ENCODE results near the gene TMEM213. TPM values are rescaled to one million over a fixed set of nuclear protein-coding genes. Genes with fewer than 3 reads are reported as not detected.

The TMEM213 gene
- total RNA-seq, 1 donor from 2014 or later: not detected

DNA sequence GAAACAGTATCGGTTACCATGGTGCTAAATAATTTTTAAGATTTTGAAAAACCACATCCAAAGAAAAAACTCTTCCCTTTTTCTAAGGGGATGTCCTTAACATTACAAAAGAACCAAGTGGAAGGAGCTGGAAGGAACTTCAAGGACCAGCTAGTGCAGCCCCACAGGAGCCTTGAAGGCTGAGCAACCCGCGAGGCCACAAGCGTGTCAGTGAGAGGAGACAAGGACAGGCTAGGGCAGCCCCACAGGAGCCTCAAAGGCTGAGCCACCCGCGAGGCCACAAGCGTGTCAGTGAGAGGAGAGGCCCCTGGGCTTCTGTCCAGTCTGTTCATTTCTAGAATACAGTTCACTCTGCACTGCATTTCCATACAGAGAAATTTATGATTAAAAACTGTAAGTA is 80.3 kb downstream of the TMEM213 start:
- DNase-seq: no peak

GRCh38 chr7:138878856-138879255 is 81.1 kb downstream of the TMEM213 start:
- DNase-seq: no peak

DNA sequence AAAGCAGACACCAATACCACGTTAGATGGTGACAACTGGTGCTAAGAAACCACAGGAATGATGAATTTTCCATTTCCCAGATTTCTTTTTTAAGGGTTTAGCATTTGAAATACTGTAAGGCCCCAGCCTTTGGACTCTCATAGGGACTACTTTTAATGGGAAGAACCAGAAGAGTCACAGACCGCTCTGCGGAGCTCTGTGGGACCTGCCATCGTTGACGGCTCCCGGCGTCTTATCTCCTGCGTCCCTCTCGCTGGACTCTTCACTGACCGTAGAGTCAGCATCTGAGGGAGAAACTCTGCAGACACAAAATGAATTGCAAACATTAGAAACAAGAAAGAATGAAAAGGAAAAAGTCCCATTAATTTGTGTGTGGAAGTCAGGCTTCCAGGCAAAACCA is 81.6 kb downstream of the TMEM213 start:
- DNase-seq: no peak

- DNase-seq: no peak
Observed at GRCh38 chr7:138880881-138881578, 83.2 kb downstream of the TMEM213 start.

DNA sequence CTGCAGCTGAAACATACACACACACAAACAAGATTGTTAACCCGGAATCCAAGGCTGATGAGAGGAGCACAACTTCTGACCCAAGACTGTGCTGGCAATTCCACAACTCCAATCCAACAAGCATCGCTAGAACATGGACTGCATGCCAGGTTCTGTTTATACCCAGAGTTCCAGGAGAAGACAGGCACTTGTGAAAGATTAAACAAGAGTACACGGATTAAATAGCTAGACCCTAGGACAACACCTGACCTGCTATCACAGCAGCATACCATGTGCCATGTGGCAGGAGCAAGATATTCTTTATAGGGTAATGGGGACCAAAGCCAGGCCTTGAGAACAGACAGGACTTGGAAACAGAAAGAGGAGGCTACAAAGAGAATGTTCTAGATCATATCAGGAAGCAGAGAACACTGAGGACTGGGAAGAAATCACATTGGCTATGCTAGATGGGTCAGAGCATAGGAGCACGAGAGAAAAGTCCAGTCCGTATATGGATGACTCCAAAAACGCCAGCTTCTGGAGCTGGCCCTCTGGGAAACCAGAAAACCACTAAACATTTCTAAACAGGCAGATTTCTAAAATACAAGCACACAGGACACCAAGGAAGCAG is 83.9 kb downstream of the TMEM213 start:
- DNase-seq: no peak

DNA sequence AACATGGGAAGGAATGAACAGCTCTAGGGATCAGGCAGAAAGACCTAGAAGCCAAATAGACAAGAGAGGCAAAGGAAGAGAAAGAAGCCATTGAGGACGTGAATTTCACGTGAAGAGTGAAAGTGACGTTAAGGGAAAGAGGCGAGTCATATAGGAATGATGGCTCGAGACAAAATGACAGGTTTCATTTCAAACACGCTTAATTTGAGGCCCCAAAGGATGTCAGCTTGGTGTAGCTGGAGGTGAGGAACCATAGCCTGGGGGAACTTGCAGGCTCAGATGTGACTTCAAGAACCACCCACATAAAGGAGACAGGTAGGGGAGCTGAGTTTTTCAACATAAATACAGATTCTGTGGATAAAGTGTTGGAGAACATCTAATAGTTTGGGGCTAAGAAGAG is 84.5 kb downstream of the TMEM213 start:
- DNase-seq: no peak

DNA sequence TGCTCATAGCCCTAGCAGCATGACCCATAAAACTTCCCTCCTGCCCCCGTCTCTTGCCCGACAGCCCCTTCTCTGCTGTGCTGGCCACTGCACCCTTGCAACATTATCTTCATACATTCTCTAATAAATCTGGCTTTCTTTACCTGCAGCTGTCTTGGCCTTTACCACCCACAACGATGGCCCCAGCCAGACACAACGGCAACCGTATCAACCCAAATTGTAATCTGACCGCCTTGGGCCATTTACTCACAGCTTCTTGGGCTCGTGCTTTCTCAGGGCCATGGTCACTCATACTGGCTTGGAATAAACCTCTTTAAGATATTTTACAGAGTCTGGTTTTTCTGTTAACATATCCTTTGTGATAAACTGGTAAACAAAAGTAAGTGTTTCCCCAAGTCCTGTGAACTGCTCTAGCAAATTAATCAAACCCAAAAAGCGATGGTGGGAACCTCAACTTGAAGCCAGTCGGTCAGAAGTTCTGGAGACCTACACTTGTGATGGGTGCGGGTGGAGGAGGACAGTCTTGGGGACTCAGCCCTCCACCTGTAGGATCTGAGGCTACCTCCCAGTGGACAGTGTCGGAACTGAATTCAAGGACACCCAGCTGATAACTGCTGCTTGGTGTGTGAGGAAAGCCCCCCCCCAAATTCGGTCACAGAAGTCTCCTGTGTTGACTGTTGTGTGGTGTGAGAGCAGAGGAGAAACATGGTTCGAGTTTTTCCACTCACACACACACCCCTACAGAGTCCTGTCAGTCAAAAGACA is 87.8 kb downstream of the TMEM213 start:
- no peak for DNase-seq

DNA sequence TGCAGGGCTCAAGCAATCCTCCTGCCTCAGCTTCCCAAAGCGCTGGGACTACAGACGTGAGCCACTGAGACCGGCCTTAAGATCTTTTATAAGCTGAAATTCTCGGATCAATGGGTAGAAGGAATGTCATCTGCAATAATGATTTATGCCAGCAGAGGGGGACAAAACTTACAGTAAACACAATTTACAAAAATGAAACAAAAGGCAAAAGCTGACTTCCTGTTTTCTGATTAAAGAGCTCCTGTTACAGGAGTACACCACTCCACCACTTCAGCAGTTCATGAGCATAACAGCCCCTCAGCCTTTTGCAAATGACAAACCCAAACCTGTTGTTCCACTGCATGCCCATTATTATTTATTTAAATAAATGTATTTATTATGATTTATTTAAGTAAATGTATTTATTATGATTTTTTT is 88.7 kb downstream of the TMEM213 start:
- no peak for DNase-seq

DNA sequence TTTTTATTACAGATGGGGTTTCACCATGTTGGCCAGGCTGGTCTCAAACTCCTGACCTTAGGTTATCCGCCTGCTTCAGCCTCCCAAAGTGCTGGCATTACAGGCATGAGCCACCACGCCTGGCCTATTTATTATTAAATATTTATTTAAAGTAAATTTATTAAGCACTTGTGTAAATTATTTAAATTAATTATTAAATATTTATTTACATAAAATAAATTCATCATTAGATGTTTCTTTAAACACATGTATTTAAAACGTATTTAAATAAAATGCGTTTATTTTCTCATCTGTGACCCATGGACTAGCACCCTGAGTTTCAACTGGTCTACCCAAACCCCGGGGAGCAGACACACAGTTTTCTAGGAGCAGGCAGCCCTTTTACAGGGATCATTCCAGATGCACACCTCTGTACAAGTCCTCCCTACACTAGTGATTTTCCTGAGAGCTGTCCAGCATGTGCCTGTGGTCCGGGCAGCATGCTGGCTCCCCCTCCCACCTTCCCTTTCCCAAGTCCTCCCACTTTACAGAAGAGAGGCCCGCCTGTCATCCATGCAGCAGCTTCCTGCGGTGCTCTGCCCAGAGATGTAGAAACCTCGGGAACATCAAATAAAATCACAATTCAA is 89.4 kb downstream of the TMEM213 start:
- no peak for DNase-seq

Small RNA genes lying within 50 kb of the gene (small RNA-seq; reads per million reads assigned to genes)
- gene RNU6-1272P: not detected

Other genes starting within 250 kb of the TMEM213 start
- 0.78 TPM for gene SVOPL, start 96.6 kb upstream of the TMEM213 start, total RNA-seq
- 1.2 TPM for gene ATP6V0A4, start 202 bp downstream of the TMEM213 start, total RNA-seq
- gene KIAA1549, start 183.4 kb downstream of the TMEM213 start, total RNA-seq: 28.4 TPM
- 10.8 TPM for gene ZC3HAV1L, start 238.0 kb downstream of the TMEM213 start, total RNA-seq